ENCODE results near the gene OCIAD1.

The OCIAD1 gene

GRCh38 chr4:48786549-48786948 lies 44.3 kb upstream of the OCIAD1 start:
- Histone ChIP-seq H3K27me3 (replicated peaks; ENCODE audit: insufficient read depth, low read length) (no peaks in the 10 kb centered on the region), H4K20me1 (ENCODE audit: insufficient read depth, low read length) (no peaks in the 10 kb centered on the region), H3K4me2 (ENCODE audit: low read depth, low read length) (no peak overlapping the region), H3K27ac (ENCODE audit: low read length) (no peak overlapping the region), H3K9ac (ENCODE audit: low read length) (no peak overlapping the region), H3K9me3 (replicated peaks; ENCODE audit: insufficient read depth, low read length) (no peaks in the 10 kb centered on the region), H3K4me1 (ENCODE audit: low read length) (no peaks in the 10 kb centered on the region), H3K79me2 (ENCODE audit: low read length) (no peaks in the 10 kb centered on the region), H3K36me3 (replicated peaks; ENCODE audit: insufficient read depth, low read length) (no peaks in the 10 kb centered on the region), H3F3A (ENCODE audit: insufficient read depth, low read length) (peaks cover 7% of the 10 kb centered on the region), H3K9me2 (replicated peaks; ENCODE audit: insufficient read depth, low read length) (no peaks in the 10 kb centered on the region), H2AFZ (ENCODE audit: low read length) (no peak overlapping the region), H3K4me3 (ENCODE audit: low read length) (no peak overlapping the region)
- no peak for DNase-seq
- TF ChIP-seq CTCF (IDR thresholded peaks at IDR 0.05; ENCODE audit: low read length): no peak
- no peak for TF ChIP-seq EZH2 (optimal IDR thresholded peaks at IDR 0.05; ENCODE audit: low read depth, low read length)
- TF ChIP-seq EZH2phosphoT487 (IDR thresholded peaks at IDR 0.05; ENCODE audit: low read length): no peak

- H4K20me1 ChIP-seq (ENCODE audit: insufficient read depth, low read length): no peaks in the 10 kb centered on the region
- no peak for DNase-seq
- no peak overlapping the region for H3K4me2 ChIP-seq (ENCODE audit: low read depth, low read length)
- H3K9ac ChIP-seq (ENCODE audit: low read length): no peak overlapping the region
- H2AFZ ChIP-seq (ENCODE audit: low read length): no peak overlapping the region
- TF ChIP-seq EZH2 (optimal IDR thresholded peaks at IDR 0.05; ENCODE audit: low read depth, low read length) (no peak), CTCF (IDR thresholded peaks at IDR 0.05; ENCODE audit: low read length) (no peak), EZH2phosphoT487 (IDR thresholded peaks at IDR 0.05; ENCODE audit: low read length) (no peak)
- H3K9me2 ChIP-seq (replicated peaks; ENCODE audit: insufficient read depth, low read length): no peaks in the 10 kb centered on the region
- H3K36me3 ChIP-seq (replicated peaks; ENCODE audit: insufficient read depth, low read length): no peaks in the 10 kb centered on the region
- H3K4me3 ChIP-seq (ENCODE audit: low read length): no peak overlapping the region
- H3K9me3 ChIP-seq (replicated peaks; ENCODE audit: insufficient read depth, low read length): no peaks in the 10 kb centered on the region
- H3F3A ChIP-seq (ENCODE audit: insufficient read depth, low read length): peaks cover 2% of the 10 kb centered on the region; the same call in 1 of the 2 replicates
- H3K27ac ChIP-seq (ENCODE audit: low read length): no peak overlapping the region
- no peaks in the 10 kb centered on the region for H3K27me3 ChIP-seq (replicated peaks; ENCODE audit: insufficient read depth, low read length)
- H3K79me2 ChIP-seq (ENCODE audit: low read length): no peaks in the 10 kb centered on the region
- H3K4me1 ChIP-seq (ENCODE audit: low read length): no peaks in the 10 kb centered on the region
These were observed 43.8 kb upstream of the OCIAD1 start for GRCh38 chr4:48787056-48787455.

- no peak overlapping the region for H3K9ac ChIP-seq (ENCODE audit: low read length)
- no peaks in the 10 kb centered on the region for H3K79me2 ChIP-seq (ENCODE audit: low read length)
- H3K4me3 ChIP-seq (ENCODE audit: low read length): no peak overlapping the region
- H4K20me1 ChIP-seq (ENCODE audit: insufficient read depth, low read length): no peaks in the 10 kb centered on the region
- H3K4me2 ChIP-seq (ENCODE audit: low read depth, low read length): no peak overlapping the region
- H3K27me3 ChIP-seq (replicated peaks; ENCODE audit: insufficient read depth, low read length): no peaks in the 10 kb centered on the region
- DNase-seq: no peak
- H3K9me3 ChIP-seq (replicated peaks; ENCODE audit: insufficient read depth, low read length): no peaks in the 10 kb centered on the region
- no peak overlapping the region for H2AFZ ChIP-seq (ENCODE audit: low read length)
- no peak overlapping the region for H3K27ac ChIP-seq (ENCODE audit: low read length)
- TF ChIP-seq CTCF (IDR thresholded peaks at IDR 0.05; ENCODE audit: low read length) (no peak), EZH2 (optimal IDR thresholded peaks at IDR 0.05; ENCODE audit: low read depth, low read length) (no peak), EZH2phosphoT487 (IDR thresholded peaks at IDR 0.05; ENCODE audit: low read length) (no peak)
- no peaks in the 10 kb centered on the region for H3K9me2 ChIP-seq (replicated peaks; ENCODE audit: insufficient read depth, low read length)
- no peaks in the 10 kb centered on the region for H3K36me3 ChIP-seq (replicated peaks; ENCODE audit: insufficient read depth, low read length)
- H3F3A ChIP-seq (ENCODE audit: insufficient read depth, low read length): no peaks in the 10 kb centered on the region
- H3K4me1 ChIP-seq (ENCODE audit: low read length): no peaks in the 10 kb centered on the region
These were observed 40.3 kb upstream of the OCIAD1 start for GRCh38 chr4:48790561-48790960.
